ENCODE measurements around the gene NELFE. TPM values are rescaled to one million over a fixed set of nuclear protein-coding genes. Genes with fewer than 3 reads are reported as not detected.

The NELFE gene
- total and polyA plus RNA-seq, 2 of the 13 experiments (the other 11 are each of a cell fraction or from before 2014, with no cell fraction given): 51.3 to 69.8 TPM

DNA sequence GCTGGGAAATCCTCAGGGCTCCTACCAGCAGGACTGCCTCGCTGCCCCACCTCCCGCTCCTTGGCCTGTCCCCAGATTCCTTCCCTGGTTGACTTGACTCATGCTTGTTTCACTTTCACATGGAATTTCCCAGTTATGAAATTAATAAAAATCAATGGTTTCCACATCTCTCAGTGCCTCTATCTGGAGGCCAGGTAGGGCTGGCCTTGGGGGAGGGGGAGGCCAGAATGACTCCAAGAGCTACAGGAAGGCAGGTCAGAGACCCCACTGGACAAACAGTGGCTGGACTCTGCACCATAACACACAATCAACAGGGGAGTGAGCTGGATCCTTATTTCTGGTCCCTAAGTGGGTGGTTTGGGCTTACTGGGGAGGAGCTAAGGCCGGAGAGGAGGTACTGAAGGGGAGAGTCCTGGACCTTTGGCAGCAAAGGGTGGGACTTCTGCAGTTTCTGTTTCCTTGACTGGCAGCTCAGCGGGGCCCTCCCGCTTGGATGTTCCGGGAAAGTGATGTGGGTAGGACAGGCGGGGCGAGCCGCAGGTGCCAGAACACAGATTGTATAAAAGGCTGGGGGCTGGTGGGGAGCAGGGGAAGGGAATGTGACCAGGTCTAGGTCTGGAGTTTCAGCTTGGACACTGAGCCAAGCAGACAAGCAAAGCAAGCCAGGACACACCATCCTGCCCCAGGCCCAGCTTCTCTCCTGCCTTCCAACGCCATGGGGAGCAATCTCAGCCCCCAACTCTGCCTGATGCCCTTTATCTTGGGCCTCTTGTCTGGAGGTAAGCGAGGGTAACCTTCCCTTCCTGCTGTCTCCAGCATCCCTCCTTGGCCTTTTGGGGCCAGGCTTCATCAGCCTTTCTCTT is 13.0 kb downstream of the NELFE start, which contains the start of gene CFB (continued):
- TF ChIP-seq ZSCAN31 (CRISPR knock-in tag; IDR thresholded peaks at IDR 0.05; ENCODE audit: low read depth) (peak; percentile 91), MAFF (IDR thresholded peaks at IDR 0.05; ENCODE audit: low read depth, low read length) (no peak), SMARCC2 (IDR thresholded peaks at IDR 0.05) (no peak), ZNF230 (CRISPR knock-in tag; IDR thresholded peaks at IDR 0.05) (peak; percentile 66; the same call in 1 of the 2 replicates), ZNF337 (CRISPR knock-in tag; IDR thresholded peaks at IDR 0.05; ENCODE audit: borderline replicate concordance, low read depth) (peak; percentile 66; the same call in 1 of the 2 replicates), RFX1 (IDR thresholded peaks at IDR 0.05) (no peak), NFE2 (CRISPR knock-in tag; IDR thresholded peaks at IDR 0.05) (no peak), GATAD1 (CRISPR knock-in tag; IDR thresholded peaks at IDR 0.05) (peak; percentile 47), SKI (IDR thresholded peaks at IDR 0.05; ENCODE audit: partially characterized antibody) (peak; percentile 78), ZNF44 (CRISPR knock-in tag; IDR thresholded peaks at IDR 0.05) (no peak; the same call in 1 of the 2 replicates), ZNF788 (CRISPR knock-in tag; IDR thresholded peaks at IDR 0.05; ENCODE audit: borderline replicate concordance) (peak; percentile 75; the same call in 1 of the 2 replicates), PRPF4 (IDR thresholded peaks at IDR 0.05; ENCODE audit: low read depth, low read length, poor library complexity, severe bottlenecking) (peak; percentile 89), MXI1 (IDR thresholded peaks at IDR 0.05; ENCODE audit: borderline replicate concordance, low read depth, low read length) (peak; percentile 73; the same call in 1 of the 3 replicates), SCMH1 (CRISPR knock-in tag; IDR thresholded peaks at IDR 0.05; ENCODE audit: borderline replicate concordance) (no peak), JUND (CRISPR knock-in tag; IDR thresholded peaks at IDR 0.05) (no peak), HOXA9 (CRISPR knock-in tag; IDR thresholded peaks at IDR 0.05; ENCODE audit: borderline replicate concordance) (no peak), TAF15 (IDR thresholded peaks at IDR 0.05; ENCODE audit: low read depth, low read length, poor library complexity, severe bottlenecking) (no peak)
- TF ChIP-seq, protein P1, sequence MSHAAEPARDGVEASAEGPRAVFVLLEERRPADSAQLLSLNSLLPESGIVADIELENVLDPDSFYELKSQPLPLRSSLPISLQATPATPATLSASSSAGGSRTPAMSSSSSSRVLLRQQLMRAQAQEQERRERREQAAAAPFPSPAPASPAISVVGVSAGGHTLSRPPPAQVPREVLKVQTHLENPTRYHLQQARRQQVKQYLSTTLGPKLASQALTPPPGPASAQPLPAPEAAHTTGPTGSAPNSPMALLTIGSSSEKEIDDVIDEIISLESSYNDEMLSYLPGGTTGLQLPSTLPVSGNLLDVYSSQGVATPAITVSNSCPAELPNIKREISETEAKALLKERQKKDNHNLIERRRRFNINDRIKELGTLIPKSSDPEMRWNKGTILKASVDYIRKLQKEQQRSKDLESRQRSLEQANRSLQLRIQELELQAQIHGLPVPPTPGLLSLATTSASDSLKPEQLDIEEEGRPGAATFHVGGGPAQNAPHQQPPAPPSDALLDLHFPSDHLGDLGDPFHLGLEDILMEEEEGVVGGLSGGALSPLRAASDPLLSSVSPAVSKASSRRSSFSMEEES (CRISPR knock-in tag; IDR thresholded peaks at IDR 0.05): peak; percentile 29
- TF ChIP-seq, protein P2, sequence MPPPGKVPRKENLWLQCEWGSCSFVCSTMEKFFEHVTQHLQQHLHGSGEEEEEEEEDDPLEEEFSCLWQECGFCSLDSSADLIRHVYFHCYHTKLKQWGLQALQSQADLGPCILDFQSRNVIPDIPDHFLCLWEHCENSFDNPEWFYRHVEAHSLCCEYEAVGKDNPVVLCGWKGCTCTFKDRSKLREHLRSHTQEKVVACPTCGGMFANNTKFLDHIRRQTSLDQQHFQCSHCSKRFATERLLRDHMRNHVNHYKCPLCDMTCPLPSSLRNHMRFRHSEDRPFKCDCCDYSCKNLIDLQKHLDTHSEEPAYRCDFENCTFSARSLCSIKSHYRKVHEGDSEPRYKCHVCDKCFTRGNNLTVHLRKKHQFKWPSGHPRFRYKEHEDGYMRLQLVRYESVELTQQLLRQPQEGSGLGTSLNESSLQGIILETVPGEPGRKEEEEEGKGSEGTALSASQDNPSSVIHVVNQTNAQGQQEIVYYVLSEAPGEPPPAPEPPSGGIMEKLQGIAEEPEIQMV (CRISPR knock-in tag; IDR thresholded peaks at IDR 0.05; ENCODE audit: low read depth): 0 out of 2 replicates have a peak, but pooled peaks have one; percentile 23
- TF ChIP-seq, protein P3, sequence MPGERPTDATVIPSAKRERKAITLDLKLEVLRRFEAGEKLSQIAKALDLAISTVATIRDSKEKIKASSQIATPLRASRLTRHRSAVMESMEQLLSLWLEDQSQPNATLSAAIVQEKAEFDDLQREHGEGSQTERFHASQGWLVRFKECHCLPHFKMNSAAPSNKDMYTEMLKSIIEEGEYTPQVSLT (CRISPR knock-in tag; IDR thresholded peaks at IDR 0.05; ENCODE audit: borderline replicate concordance, low read depth): no peak
- TF ChIP-seq, protein P4, sequence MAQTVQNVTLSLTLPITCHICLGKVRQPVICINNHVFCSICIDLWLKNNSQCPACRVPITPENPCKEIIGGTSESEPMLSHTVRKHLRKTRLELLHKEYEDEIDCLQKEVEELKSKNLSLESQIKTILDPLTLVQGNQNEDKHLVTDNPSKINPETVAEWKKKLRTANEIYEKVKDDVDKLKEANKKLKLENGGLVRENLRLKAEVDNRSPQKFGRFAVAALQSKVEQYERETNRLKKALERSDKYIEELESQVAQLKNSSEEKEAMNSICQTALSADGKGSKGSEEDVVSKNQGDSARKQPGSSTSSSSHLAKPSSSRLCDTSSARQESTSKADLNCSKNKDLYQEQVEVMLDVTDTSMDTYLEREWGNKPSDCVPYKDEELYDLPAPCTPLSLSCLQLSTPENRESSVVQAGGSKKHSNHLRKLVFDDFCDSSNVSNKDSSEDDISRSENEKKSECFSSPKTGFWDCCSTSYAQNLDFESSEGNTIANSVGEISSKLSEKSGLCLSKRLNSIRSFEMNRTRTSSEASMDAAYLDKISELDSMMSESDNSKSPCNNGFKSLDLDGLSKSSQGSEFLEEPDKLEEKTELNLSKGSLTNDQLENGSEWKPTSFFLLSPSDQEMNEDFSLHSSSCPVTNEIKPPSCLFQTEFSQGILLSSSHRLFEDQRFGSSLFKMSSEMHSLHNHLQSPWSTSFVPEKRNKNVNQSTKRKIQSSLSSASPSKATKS (CRISPR knock-in tag; IDR thresholded peaks at IDR 0.05): 0 out of 2 replicates have a peak, but pooled peaks have one; percentile 58
- TF ChIP-seq, protein P5, sequence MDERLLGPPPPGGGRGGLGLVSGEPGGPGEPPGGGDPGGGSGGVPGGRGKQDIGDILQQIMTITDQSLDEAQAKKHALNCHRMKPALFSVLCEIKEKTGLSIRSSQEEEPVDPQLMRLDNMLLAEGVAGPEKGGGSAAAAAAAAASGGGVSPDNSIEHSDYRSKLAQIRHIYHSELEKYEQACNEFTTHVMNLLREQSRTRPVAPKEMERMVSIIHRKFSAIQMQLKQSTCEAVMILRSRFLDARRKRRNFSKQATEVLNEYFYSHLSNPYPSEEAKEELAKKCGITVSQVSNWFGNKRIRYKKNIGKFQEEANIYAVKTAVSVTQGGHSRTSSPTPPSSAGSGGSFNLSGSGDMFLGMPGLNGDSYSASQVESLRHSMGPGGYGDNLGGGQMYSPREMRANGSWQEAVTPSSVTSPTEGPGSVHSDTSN (CRISPR knock-in tag; IDR thresholded peaks at IDR 0.05): peak; percentile 90
